K562 (cell line): ENCODE results near the gene WBP1. TPM values are rescaled to one million over a fixed set of nuclear protein-coding genes. Genes with fewer than 3 reads are reported as not detected.

Experiments used
- ETV1 ChIP-seq: fragments of 450-650 bp; conservative IDR thresholded peaks from 2 replicates; pipeline ENCODE4 v1.6.1; 2016; ENCODE audit warnings: missing genetic modification characterization, control low read depth, low read depth, missing compliant biosample characterization
- polyA plus RNA-seq, 8 experiments: library from polyadenylated mRNA; depleted of rRNA in 4 of 8; stranded (reverse) in 5 of 8; unstranded in 3 of 8; fragments of >200 nt; fragmentation: Nextera tagmentation in 2 of 8; fragmentation: Illumina TruSeq in 1 of 8; extraction: Ambion mirVana in 2 of 8; extraction: Trizol in 1 of 8; gene quantifications; 2 replicates each; pipeline versions ENCODE4 v1.2.1 to v1.2.3, GENCODE V29; 2011 to 2014; ENCODE audit warnings: inconsistent platforms in 1 of 8, missing spikeins in 1 of 8
- total RNA-seq, 7 experiments: library from RNA; depleted of rRNA in 6 of 7; stranded (reverse); fragments of >200 nt in 6 of 7; fragmentation: Illumina TruSeq in 2 of 7; extraction: Trizol in 2 of 7; gene quantifications; 2 replicates each; pipeline versions ENCODE4 v1.2.1 to v1.2.3, GENCODE V29; 2011 to 2021; ENCODE audit warnings: low replicate concordance in 1 of 7
- TF ChIP-seq, protein P1 (sequence below), 2 experiments: fragments of 450-650 bp; IDR thresholded peaks; 2 replicates each; pipeline ENCODE4 v1.6.1; 2018; ENCODE audit warnings: mild to moderate bottlenecking in 2 of 2, low read depth in 1 of 2; ENCODE audit not compliant: partially characterized antibody in 2 of 2
- TF ChIP-seq, protein P2 (sequence below), 2 experiments: fragments of 450-650 bp; IDR thresholded peaks; 2 replicates each; pipeline ENCODE4 v1.6.1; 2016; ENCODE audit warnings: mild to moderate bottlenecking in 2 of 2, borderline replicate concordance in 1 of 2, low read depth in 1 of 2, moderate library complexity in 1 of 2

Gene WBP1
- total and polyA plus RNA-seq, 9 of the 15 experiments (the other 6 are each of a cell fraction or from before 2014, with no cell fraction given) = 1.9 to 27.7 (median 14.2) TPM

DNA sequence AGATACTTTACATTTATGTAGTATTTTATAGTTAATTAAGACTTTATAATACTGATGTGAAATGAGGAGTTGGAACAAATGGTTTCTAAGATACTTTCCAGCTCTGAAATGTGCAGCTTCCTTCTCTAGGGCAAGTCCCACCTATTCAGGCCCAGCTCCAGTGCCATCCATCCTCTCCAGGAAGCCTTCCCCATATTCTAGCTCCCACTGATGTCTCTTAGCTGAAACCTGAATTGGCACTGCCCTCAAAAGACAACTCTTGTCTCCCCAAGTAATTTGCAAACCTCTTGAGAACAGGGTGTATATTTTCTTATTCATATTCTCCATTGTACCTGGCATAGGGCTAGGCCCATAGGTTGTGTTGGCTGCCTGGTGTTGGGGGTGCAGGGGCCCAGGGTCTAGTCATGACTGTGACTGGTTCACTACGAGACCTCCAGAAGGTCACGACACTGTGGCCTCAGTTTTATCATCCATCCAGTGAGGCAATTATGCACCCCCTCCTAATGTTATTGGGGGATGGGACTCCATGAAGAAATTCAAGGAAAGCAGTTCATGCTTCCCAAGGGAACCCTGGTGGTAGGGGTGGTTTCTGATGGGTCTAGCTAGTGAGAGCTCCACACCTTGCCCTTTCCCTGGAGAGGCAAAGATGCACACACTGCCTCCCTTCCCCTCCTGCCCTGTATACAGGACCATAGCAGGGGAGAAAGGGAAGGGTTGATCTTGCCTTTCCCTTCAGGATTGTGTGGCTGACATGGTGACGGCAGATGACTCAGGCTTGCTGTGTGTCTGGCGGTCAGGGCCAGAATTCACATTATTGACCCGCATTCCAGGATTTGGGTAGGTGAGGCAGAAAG, 33.9 kb upstream of the WBP1 start (continued):
- TF ChIP-seq, protein P1, sequence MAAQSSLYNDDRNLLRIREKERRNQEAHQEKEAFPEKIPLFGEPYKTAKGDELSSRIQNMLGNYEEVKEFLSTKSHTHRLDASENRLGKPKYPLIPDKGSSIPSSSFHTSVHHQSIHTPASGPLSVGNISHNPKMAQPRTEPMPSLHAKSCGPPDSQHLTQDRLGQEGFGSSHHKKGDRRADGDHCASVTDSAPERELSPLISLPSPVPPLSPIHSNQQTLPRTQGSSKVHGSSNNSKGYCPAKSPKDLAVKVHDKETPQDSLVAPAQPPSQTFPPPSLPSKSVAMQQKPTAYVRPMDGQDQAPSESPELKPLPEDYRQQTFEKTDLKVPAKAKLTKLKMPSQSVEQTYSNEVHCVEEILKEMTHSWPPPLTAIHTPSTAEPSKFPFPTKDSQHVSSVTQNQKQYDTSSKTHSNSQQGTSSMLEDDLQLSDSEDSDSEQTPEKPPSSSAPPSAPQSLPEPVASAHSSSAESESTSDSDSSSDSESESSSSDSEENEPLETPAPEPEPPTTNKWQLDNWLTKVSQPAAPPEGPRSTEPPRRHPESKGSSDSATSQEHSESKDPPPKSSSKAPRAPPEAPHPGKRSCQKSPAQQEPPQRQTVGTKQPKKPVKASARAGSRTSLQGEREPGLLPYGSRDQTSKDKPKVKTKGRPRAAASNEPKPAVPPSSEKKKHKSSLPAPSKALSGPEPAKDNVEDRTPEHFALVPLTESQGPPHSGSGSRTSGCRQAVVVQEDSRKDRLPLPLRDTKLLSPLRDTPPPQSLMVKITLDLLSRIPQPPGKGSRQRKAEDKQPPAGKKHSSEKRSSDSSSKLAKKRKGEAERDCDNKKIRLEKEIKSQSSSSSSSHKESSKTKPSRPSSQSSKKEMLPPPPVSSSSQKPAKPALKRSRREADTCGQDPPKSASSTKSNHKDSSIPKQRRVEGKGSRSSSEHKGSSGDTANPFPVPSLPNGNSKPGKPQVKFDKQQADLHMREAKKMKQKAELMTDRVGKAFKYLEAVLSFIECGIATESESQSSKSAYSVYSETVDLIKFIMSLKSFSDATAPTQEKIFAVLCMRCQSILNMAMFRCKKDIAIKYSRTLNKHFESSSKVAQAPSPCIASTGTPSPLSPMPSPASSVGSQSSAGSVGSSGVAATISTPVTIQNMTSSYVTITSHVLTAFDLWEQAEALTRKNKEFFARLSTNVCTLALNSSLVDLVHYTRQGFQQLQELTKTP (IDR thresholded peaks at IDR 0.05; ENCODE audit: low read depth in 1 of 2, partially characterized antibody in 2 of 2) = no peak
- TF ChIP-seq ETV1 (tag) = no peak
- TF ChIP-seq, protein P2, sequence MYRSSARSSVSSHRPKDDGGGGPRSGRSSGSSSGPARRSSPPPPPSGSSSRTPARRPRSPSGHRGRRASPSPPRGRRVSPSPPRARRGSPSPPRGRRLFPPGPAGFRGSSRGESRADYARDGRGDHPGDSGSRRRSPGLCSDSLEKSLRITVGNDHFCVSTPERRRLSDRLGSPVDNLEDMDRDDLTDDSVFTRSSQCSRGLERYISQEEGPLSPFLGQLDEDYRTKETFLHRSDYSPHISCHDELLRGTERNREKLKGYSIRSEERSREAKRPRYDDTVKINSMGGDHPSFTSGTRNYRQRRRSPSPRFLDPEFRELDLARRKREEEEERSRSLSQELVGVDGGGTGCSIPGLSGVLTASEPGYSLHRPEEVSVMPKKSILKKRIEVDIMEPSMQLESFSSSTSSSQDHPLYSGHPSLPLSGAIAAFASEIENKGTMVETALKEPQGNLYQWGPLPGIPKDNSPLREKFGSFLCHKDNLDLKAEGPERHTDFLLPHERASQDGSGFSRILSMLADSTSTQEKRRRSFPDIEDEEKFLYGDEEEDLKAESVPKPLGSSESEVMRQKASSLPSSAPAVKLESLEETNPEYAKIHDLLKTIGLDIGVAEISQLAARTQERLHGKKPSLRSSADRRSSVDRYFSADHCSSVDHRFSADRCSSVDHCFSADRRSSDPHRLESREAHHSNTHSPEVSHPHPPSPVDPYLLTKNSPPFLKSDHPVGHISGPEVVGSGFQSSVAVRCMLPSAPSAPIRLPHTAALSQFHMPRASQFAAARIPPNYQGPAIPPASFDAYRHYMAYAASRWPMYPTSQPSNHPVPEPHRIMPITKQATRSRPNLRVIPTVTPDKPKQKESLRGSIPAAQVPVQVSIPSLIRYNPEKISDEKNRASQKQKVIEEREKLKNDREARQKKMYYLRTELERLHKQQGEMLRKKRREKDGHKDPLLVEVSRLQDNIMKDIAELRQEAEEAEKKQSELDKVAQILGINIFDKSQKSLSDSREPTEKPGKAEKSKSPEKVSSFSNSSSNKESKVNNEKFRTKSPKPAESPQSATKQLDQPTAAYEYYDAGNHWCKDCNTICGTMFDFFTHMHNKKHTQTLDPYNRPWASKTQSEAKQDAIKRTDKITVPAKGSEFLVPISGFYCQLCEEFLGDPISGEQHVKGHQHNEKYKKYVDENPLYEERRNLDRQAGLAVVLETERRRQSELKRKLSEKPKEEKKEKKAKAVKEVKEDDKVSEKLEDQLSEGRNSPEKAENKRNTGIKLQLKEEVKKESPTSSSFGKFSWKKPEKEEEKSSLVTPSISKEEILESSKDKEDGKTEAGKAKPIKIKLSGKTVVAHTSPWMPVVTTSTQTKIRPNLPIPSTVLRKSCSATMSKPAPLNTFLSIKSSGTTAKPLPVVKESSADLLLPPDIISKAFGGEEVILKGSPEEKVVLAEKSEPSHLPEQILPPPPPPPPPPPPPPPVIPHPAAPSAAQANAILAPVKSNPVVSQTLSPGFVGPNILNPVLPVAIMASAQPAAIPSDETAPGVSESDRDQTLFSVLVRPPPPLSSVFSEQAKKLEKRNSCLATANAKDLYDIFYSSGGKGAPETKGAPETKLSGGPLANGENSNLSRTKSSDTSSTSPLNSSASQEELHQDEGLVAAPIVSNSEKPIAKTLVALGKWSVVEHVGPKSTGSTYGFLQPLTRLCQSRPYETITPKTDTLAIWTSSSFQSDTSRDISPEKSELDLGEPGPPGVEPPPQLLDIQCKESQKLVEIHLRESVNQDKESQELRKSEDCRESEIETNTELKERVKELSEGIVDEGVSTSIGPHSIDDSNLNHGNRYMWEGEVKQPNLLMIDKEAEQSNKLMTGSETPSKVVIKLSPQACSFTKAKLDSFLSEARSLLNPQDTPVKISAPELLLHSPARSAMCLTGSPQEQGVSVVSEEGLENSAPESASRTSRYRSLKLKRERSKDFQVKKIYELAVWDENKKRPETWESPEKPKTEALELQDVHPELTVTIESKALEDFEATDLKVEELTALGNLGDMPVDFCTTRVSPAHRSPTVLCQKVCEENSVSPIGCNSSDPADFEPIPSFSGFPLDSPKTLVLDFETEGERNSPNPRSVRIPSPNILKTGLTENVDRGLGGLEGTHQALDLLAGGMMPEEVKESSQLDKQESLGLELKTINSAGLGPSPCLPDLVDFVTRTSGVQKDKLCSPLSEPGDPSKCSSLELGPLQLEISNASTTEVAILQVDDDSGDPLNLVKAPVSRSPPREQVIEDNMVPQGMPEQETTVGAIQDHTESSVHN (IDR thresholded peaks at IDR 0.05; ENCODE audit: borderline replicate concordance in 1 of 2, low read depth in 1 of 2) = no peak
